K562 (cell line): ENCODE results near the gene UNC119B.

ENCODE experiments used
- CHD1 ChIP-seq: fragments of 200-600 bp; sonication (generic); IDR thresholded peaks from one replicate; pipeline ENCODE4 v1.6.1; 2012; ENCODE audit warnings: mild to moderate bottlenecking, moderate library complexity, low read length, inconsistent platforms
- CTCF ChIP-seq, 3 experiments: IDR thresholded peaks in 2 of 3; conservative IDR thresholded peaks in 1 of 3; 2 replicates each; pipeline ENCODE4 v1.5.1; 2011 to 2012; ENCODE audit warnings: low read length in 3 of 3, mild to moderate bottlenecking in 3 of 3, control low read depth in 2 of 3, improper control_type of control experiment in 1 of 3, inconsistent platforms in 1 of 3, low read depth in 1 of 3, mixed read lengths in 1 of 3, moderate library complexity in 1 of 3; ENCODE audit not compliant: insufficient read depth in 2 of 3
- ETS2 ChIP-seq: IDR thresholded peaks from 2 replicates; pipeline ENCODE4 v1.6.1; 2016; ENCODE audit warnings: borderline replicate concordance, missing genetic modification characterization, mild to moderate bottlenecking, moderate library complexity, missing compliant biosample characterization; ENCODE audit not compliant: poor library complexity, severe bottlenecking
- JUND ChIP-seq, 2 experiments: IDR thresholded peaks; 2 replicates in 1 of 2; 3 replicates in 1 of 2; pipeline ENCODE4 v1.6.1; 2011; ENCODE audit warnings: borderline replicate concordance in 2 of 2, low read depth in 2 of 2, low read length in 2 of 2, improper control_type of control experiment in 1 of 2, missing biosample characterization in 1 of 2, missing genetic modification characterization in 1 of 2, missing genetic modification reagents in 1 of 2
- MCM5 ChIP-seq: fragments of 450-650 bp; IDR thresholded peaks from 2 replicates; pipeline ENCODE4 v1.6.1; 2016; ENCODE audit warnings: low read depth
- NFRKB ChIP-seq: fragments of 450-650 bp; IDR thresholded peaks from 2 replicates; pipeline ENCODE4 v1.6.1; 2016; ENCODE audit warnings: low read depth
- TRIM24 ChIP-seq, 2 experiments: fragments of 450-650 bp; IDR thresholded peaks; 2 replicates each; pipeline ENCODE4 v1.6.1; 2016
- ZNF444 ChIP-seq: fragments of 250-450 bp; sonication (Bioruptor Pico); IDR thresholded peaks from 2 replicates; pipeline ENCODE4 v1.4.0; 2020; ENCODE audit warnings: mild to moderate bottlenecking, moderate library complexity
- TF ChIP-seq, protein P1 (sequence below): fragments of 250-450 bp; sonication (Bioruptor Pico); IDR thresholded peaks from 2 replicates; pipeline ENCODE4 v1.4.0; 2020; ENCODE audit warnings: mild to moderate bottlenecking
- TF ChIP-seq, protein P2 (sequence below), 2 experiments: IDR thresholded peaks; 2 replicates each; pipeline ENCODE4 v1.6.1; 2012; ENCODE audit warnings: improper control_type of control experiment in 2 of 2, low read depth in 2 of 2, low read length in 2 of 2, borderline replicate concordance in 1 of 2

DNA sequence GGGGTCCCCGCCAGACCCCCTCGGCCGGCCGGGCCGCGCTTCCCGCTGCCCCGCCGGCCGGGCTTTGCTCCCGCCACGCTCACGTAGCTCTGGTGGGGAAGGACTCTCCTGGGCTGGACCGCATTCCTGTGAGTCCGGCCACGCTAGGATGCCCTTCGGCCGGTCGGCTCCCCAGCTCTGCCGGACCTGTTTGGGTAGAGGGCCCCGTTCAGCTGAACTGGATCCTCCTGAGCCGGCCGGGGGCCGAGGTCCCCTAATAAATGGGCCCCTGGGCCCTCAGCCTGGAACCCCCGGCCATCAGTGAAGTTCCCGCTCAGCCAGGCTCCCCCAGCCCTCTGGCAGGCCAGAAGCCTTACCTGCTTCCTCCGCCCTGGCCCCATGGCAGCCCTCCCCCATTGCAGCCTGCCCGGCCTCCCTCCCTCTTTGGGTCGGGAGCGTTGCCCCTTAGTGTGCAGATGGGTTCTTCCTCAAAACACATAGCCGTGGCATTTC, 593 bp downstream of the UNC119B start:
- TF ChIP-seq TRIM24 (IDR thresholded peaks at IDR 0.05) (no peak), CTCF (IDR thresholded peaks at IDR 0.05 in 2 of 3, conservative IDR thresholded peaks at IDR 0.05 in 1 of 3; ENCODE audit: insufficient read depth in 2 of 3, low read depth in 1 of 3, low read length in 3 of 3) (no peak), ZNF444 (CRISPR knock-in tag) (peak; percentile 72; the same call in 1 of the 2 replicates), MCM5 (no peak), CHD1 (no peak), NFRKB (no peak), ETS2 (tag) (no peak), JUND (IDR thresholded peaks at IDR 0.05; ENCODE audit: borderline replicate concordance, low read depth, low read length) (no peak), JUND (tag; IDR thresholded peaks at IDR 0.05; ENCODE audit: borderline replicate concordance, low read depth, low read length) (no peak)
- TF ChIP-seq, protein P1, sequence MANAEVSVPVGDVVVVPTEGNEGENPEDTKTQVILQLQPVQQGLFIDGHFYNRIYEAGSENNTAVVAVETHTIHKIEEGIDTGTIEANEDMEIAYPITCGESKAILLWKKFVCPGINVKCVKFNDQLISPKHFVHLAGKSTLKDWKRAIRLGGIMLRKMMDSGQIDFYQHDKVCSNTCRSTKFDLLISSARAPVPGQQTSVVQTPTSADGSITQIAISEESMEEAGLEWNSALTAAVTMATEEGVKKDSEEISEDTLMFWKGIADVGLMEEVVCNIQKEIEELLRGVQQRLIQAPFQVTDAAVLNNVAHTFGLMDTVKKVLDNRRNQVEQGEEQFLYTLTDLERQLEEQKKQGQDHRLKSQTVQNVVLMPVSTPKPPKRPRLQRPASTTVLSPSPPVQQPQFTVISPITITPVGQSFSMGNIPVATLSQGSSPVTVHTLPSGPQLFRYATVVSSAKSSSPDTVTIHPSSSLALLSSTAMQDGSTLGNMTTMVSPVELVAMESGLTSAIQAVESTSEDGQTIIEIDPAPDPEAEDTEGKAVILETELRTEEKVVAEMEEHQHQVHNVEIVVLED (CRISPR knock-in tag): no peak
- TF ChIP-seq, protein P2, sequence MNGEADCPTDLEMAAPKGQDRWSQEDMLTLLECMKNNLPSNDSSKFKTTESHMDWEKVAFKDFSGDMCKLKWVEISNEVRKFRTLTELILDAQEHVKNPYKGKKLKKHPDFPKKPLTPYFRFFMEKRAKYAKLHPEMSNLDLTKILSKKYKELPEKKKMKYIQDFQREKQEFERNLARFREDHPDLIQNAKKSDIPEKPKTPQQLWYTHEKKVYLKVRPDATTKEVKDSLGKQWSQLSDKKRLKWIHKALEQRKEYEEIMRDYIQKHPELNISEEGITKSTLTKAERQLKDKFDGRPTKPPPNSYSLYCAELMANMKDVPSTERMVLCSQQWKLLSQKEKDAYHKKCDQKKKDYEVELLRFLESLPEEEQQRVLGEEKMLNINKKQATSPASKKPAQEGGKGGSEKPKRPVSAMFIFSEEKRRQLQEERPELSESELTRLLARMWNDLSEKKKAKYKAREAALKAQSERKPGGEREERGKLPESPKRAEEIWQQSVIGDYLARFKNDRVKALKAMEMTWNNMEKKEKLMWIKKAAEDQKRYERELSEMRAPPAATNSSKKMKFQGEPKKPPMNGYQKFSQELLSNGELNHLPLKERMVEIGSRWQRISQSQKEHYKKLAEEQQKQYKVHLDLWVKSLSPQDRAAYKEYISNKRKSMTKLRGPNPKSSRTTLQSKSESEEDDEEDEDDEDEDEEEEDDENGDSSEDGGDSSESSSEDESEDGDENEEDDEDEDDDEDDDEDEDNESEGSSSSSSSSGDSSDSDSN (IDR thresholded peaks at IDR 0.05; ENCODE audit: borderline replicate concordance in 1 of 2, low read depth in 2 of 2, low read length in 2 of 2): no peak
